H1 (cell line): ENCODE results near the gene NEO1. TPM values are rescaled to one million over a fixed set of nuclear protein-coding genes. Genes with fewer than 3 reads are reported as not detected.

Experiments used
- ATF2 ChIP-seq: IDR thresholded peaks from 2 replicates; pipeline ENCODE4 v1.6.1; 2012; ENCODE audit warnings: low read length, inconsistent platforms
- GABPA ChIP-seq: IDR thresholded peaks from 2 replicates; pipeline ENCODE4 v1.6.1; 2011; ENCODE audit warnings: mild to moderate bottlenecking, low read length, moderate library complexity, borderline replicate concordance; ENCODE audit not compliant: insufficient read depth
- RNF2 ChIP-seq: fragments of 200-900, 300-1000 bp; sonication (generic); IDR thresholded peaks from 2 replicates; pipeline ENCODE4 v1.7.1; 2016; ENCODE audit warnings: borderline replicate concordance, low read depth, mild to moderate bottlenecking, antibody characterized with exemption, low read length; ENCODE audit not compliant: poor library complexity, severe bottlenecking; ENCODE audit errors: missing control alignments
- RXRA ChIP-seq: IDR thresholded peaks from 2 replicates; pipeline ENCODE4 v1.6.1; 2011; ENCODE audit warnings: low read depth, mild to moderate bottlenecking, low read length, moderate library complexity; ENCODE audit not compliant: insufficient read depth
- SRF ChIP-seq: IDR thresholded peaks from 2 replicates; pipeline ENCODE4 v1.6.1; 2011; ENCODE audit warnings: mild to moderate bottlenecking, low read depth, low read length, moderate library complexity
- polyA plus RNA-seq, 7 experiments: library from polyadenylated mRNA; depleted of rRNA in 3 of 7; stranded (reverse) in 5 of 7; unstranded in 2 of 7; fragments of >200 nt in 5 of 7; fragments of 200-250 nt in 2 of 7; gene quantifications; 1 replicate in 5 of 7; 2 replicates in 1 of 7; 4 replicates in 1 of 7; pipeline versions ENCODE4 v1.2.1 to v1.2.3, GENCODE V29; 2011 to 2013; ENCODE audit warnings: missing spikeins in 2 of 7, mixed read lengths in 2 of 7
- total RNA-seq: library from RNA; stranded (reverse); fragmentation: NEBNext Ultra II Directional; extraction: Animal tissue kit (Norgen Biotek cat#: 25700); gene quantifications from 2 replicates; pipeline ENCODE4 v1.2.1, GENCODE V29; 2021

Gene NEO1
- total and polyA plus RNA-seq, 2 of the 8 experiments (the other 6 are each of a cell fraction or from before 2014, with no cell fraction given): 36.0 to 51.0 TPM

- TF ChIP-seq ATF2 (no peak), RXRA (no peak), SRF (no peak), GABPA (no peak), RNF2 (no peak)
Measured at GRCh38 chr15:73337187-73337586, 284.9 kb downstream of the NEO1 start (continued).
